OCI-LY3 (cell line): ENCODE measurements around the gene NEK5.
"Not testable (repeated sequence)": the region's sequence is repeated elsewhere in the genome, so short reads cannot be mapped to it uniquely, and the experiment has no call there.

ENCODE experiments used
- H2AFZ ChIP-seq: fragments of 200-600, 300-600 bp; shearing (Covaris generic); 2 replicates; pipeline ENCODE4 v1.6.0; 2014; ENCODE audit warnings: antibody characterized with exemption, low read depth, low read length
- H3K27ac ChIP-seq: fragments of 200-600, 300-600 bp; sonication (generic); 2 replicates; pipeline ENCODE4 v1.5.1; 2014; ENCODE audit warnings: mild to moderate bottlenecking, low read length, moderate library complexity, mixed read lengths
- H3K27me3 ChIP-seq: fragments of 200-600, 300-600 bp; sonication (generic); 2 replicates; pipeline ENCODE4 v1.6.1; 2014; ENCODE audit warnings: low read depth, low read length, mixed read lengths
- H3K36me3 ChIP-seq: fragments of 200-600, 300-600 bp; sonication (generic); replicated peaks from 2 replicates; pipeline ENCODE3; 2014; ENCODE audit warnings: low read depth, low read length, mixed read lengths
- H3K4me1 ChIP-seq: fragments of 300-600, 200-600 bp; sonication (generic); 2 replicates; pipeline ENCODE4 v1.6.1; 2014; ENCODE audit warnings: low read length, mixed read lengths
- H3K4me2 ChIP-seq: fragments of 200-600, 300-600 bp; sonication (generic); 2 replicates; pipeline ENCODE4 v1.6.1; 2014; ENCODE audit warnings: low read length, mixed read lengths
- H3K4me3 ChIP-seq: fragments of 300-600, 200-600 bp; sonication (generic); 2 replicates; pipeline ENCODE4 v1.5.1; 2014; ENCODE audit warnings: antibody characterized with exemption, mild to moderate bottlenecking, low read length, moderate library complexity
- H3K79me2 ChIP-seq: fragments of 300-600, 200-600 bp; shearing (Covaris generic); 2 replicates; pipeline ENCODE4 v1.6.1; 2014; ENCODE audit warnings: mild to moderate bottlenecking, low read length, mixed read lengths
- H3K9ac ChIP-seq: fragments of 300-600, 200-600 bp; shearing (Covaris generic); 2 replicates; pipeline ENCODE4 v1.6.0; 2014; ENCODE audit warnings: mild to moderate bottlenecking, low read length, moderate library complexity
- H3K9me3 ChIP-seq: fragments of 200-600, 300-600 bp; shearing (Covaris generic); 2 replicates; pipeline ENCODE4 v1.6.1; 2014; ENCODE audit warnings: low read length, mixed read lengths; ENCODE audit not compliant: insufficient read depth
- H4K20me1 ChIP-seq: fragments of 200-600, 300-600 bp; sonication (generic); 2 replicates; pipeline ENCODE4 v1.6.1; 2016; ENCODE audit warnings: low read length, mixed read lengths; ENCODE audit not compliant: insufficient read depth
- CTCF ChIP-seq: fragments of 200-600, 300-600 bp; sonication (generic); IDR thresholded peaks from 2 replicates; pipeline ENCODE4 v1.5.1; 2014; ENCODE audit warnings: antibody characterized with exemption, low read length, low read depth
- EZH2phosphoT487 ChIP-seq: fragments of 200-600 bp; shearing (Covaris generic); IDR thresholded peaks from 2 replicates; pipeline ENCODE4 v1.6.1; 2018; ENCODE audit warnings: antibody characterized with exemption, mixed run types, low read depth

The NEK5 gene

DNA sequence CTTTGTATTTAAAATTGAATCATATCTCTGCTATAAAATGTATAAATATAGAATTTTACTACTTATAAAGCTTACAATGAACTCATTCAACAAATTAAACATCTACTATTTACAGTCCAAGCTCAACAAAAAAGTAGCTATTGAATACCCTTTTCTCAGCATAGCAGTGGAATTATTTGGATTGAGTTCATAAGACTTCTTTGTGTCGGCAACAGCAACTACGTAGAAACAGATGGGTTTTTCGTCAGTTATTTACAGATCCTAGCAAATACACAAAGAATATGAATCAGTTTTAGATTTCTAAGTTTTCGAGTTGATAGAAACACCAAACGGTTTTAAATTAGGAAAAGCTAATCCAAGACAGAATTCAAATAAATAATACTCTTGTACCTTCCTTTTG, 41.0 kb upstream of the NEK5 start:
- TF ChIP-seq CTCF = no peak

DNA sequence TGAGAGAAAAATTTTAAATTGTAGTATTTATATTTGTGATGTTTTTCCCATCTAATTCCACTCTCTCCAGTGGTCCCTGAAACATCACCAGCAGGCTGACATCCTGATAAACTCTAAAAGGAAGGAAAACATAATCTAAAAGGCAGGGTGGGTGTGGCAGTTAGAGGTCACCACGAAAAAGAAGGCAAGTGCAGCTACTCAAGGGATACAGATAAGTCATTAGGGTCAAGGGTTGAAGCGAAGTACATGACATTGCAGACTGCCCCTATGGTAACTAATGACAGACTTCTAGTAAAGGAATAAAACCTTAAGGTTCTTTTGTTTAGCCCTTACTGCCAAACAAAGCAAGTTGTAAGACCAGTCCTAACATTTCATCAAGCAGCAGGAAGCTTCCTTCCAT, 36.5 kb upstream of the NEK5 start:
- H3K36me3 ChIP-seq = peaks cover 6% of the 10 kb centered on the region
- H3K4me1 ChIP-seq = no peaks in the 10 kb centered on the region
- H3K9ac ChIP-seq = no peak overlapping the region
- H3K79me2 ChIP-seq = no peaks in the 10 kb centered on the region
- H3K27me3 ChIP-seq = no peaks in the 10 kb centered on the region
- no peak overlapping the region for H2AFZ ChIP-seq
- H3K27ac ChIP-seq = no peak overlapping the region
- H3K4me2 ChIP-seq = no peak overlapping the region
- H4K20me1 ChIP-seq = no peaks in the 10 kb centered on the region
- TF ChIP-seq EZH2phosphoT487 = no peak
- TF ChIP-seq CTCF = no peak
- no peak overlapping the region for H3K4me3 ChIP-seq
- no peaks in the 10 kb centered on the region for H3K9me3 ChIP-seq

More for the DNA sequence above, 41.0 kb upstream of the NEK5 start:
- peaks cover 18% of the 10 kb centered on the region for H3K4me1 ChIP-seq
- H4K20me1 ChIP-seq = no peaks in the 10 kb centered on the region
- H2AFZ ChIP-seq = no peak overlapping the region
- H3K4me3 ChIP-seq = no peak overlapping the region
- no peak overlapping the region for H3K27ac ChIP-seq
- no peak overlapping the region for H3K4me2 ChIP-seq
- H3K27me3 ChIP-seq = no peaks in the 10 kb centered on the region
- H3K9ac ChIP-seq = no peak overlapping the region
- peaks cover 20% of the 10 kb centered on the region for H3K36me3 ChIP-seq
- H3K9me3 ChIP-seq = no peaks in the 10 kb centered on the region
- no peaks in the 10 kb centered on the region for H3K79me2 ChIP-seq

GRCh38 chr13:52164989-52165388, 36.1 kb upstream of the NEK5 start:
- Histone ChIP-seq H2AFZ (no peak overlapping the region), H3K4me3 (no peak overlapping the region), H3K36me3 (peaks cover 6% of the 10 kb centered on the region), H3K9ac (no peak overlapping the region), H3K4me1 (peaks cover under 1% of the 10 kb centered on the region; the same call in 1 of the 2 replicates), H4K20me1 (no peaks in the 10 kb centered on the region), H3K79me2 (no peaks in the 10 kb centered on the region), H3K4me2 (no peak overlapping the region), H3K9me3 (no peaks in the 10 kb centered on the region), H3K27ac (no peak overlapping the region), H3K27me3 (no peaks in the 10 kb centered on the region)
- TF ChIP-seq CTCF (no peak), EZH2phosphoT487 (no peak)

GRCh38 chr13:52163878-52164277, 35.0 kb upstream of the NEK5 start:
- not testable (repeated sequence) for H3K4me3 ChIP-seq, H3K36me3 ChIP-seq, H2AFZ ChIP-seq, H3K27me3 ChIP-seq, H3K9me3 ChIP-seq, H3K79me2 ChIP-seq, H3K9ac ChIP-seq, H4K20me1 ChIP-seq, H3K4me2 ChIP-seq, H3K4me1 ChIP-seq, H3K27ac ChIP-seq
